ENCODE results near the gene RAI2. TPM values are rescaled to one million over a fixed set of nuclear protein-coding genes. Genes with fewer than 3 reads are reported as not detected.

RAI2 gene
- total RNA-seq, 1 experiment from 2014 or later, result 0.77 TPM

- TF ChIP-seq NFE2L1 (CRISPR knock-in tag; IDR thresholded peaks at IDR 0.05), result no peak
- TF ChIP-seq CTCF (IDR thresholded peaks at IDR 0.05), result peak; percentile 76
- peaks cover 6% of the 10 kb centered on the region for H3K36me3 Mint-ChIP-seq
- POLR2A ChIA-PET, result interaction anchor here (0.6 kb wide), 1 partner anchor 715 kb away, joined by 3 read pairs; no protein-coding TSS in a partner anchor
- peak overlapping the region; percentile 37; the same call in 1 of the 2 replicates for H3K4me3 Mint-ChIP-seq
- CTCF ChIA-PET, result interaction anchor here (0.6 to 2.0 kb wide), 8 partner anchors 9 to 180 kb away, joined by 3 to 11 read pairs (median 3); partner anchors contain the start of gene SCML1
- peaks cover 29% of the 10 kb centered on the region for H3K4me1 Mint-ChIP-seq
- ATAC-seq (peak; percentile 88), DNase-seq (ENCODE audit: low spot score) (peak; percentile 50)
- peaks cover 4% of the 10 kb centered on the region; the same call in 1 of the 2 replicates for H3K27me3 Mint-ChIP-seq (ENCODE audit: low read depth)
- H3K9me3 Mint-ChIP-seq, result peaks cover 7% of the 10 kb centered on the region
- no peak overlapping the region for H3K27ac Mint-ChIP-seq
Measured at GRCh38 chrX:17788439-17788838, 72.7 kb downstream of the RAI2 start.

- POLR2A ChIA-PET, result interaction anchor here (0.6 kb wide), 1 partner anchor 716 kb away, joined by 3 read pairs; no protein-coding TSS in a partner anchor
- Mint-ChIP-seq H3K4me3 (no peak overlapping the region), H3K27me3 (ENCODE audit: low read depth) (peaks cover 4% of the 10 kb centered on the region; the same call in 1 of the 2 replicates), H3K9me3 (peaks cover 7% of the 10 kb centered on the region), H3K4me1 (peaks cover 25% of the 10 kb centered on the region), H3K36me3 (peaks cover 6% of the 10 kb centered on the region), H3K27ac (no peak overlapping the region)
- CTCF ChIA-PET, result interaction anchor here (0.6 to 2.0 kb wide), 7 partner anchors 11 to 853 kb away, joined by 3 to 11 read pairs (median 3); partner anchors contain the start of gene SCML1
- DNase-seq (ENCODE audit: low spot score) (no peak), ATAC-seq (no peak)
- TF ChIP-seq ESRRA (CRISPR knock-in tag; IDR thresholded peaks at IDR 0.05; ENCODE audit: borderline replicate concordance) (no peak), GABPB1 (CRISPR knock-in tag; IDR thresholded peaks at IDR 0.05) (no peak), ATF1 (CRISPR knock-in tag; IDR thresholded peaks at IDR 0.05) (no peak), HMGA2 (CRISPR knock-in tag; IDR thresholded peaks at IDR 0.05) (no peak), KAT7 (CRISPR knock-in tag; IDR thresholded peaks at IDR 0.05; ENCODE audit: borderline replicate concordance) (no peak), ZNF425 (CRISPR knock-in tag; conservative IDR thresholded peaks at IDR 0.05) (no peak), ARID4B (CRISPR knock-in tag; IDR thresholded peaks at IDR 0.05; ENCODE audit: borderline replicate concordance) (no peak), AFF4 (CRISPR knock-in tag; IDR thresholded peaks at IDR 0.05; ENCODE audit: borderline replicate concordance) (no peak), ZNF281 (CRISPR knock-in tag; IDR thresholded peaks at IDR 0.05) (no peak), ZNF532 (CRISPR knock-in tag; IDR thresholded peaks at IDR 0.05; ENCODE audit: borderline replicate concordance) (no peak), TP53 (CRISPR knock-in tag; IDR thresholded peaks at IDR 0.05) (no peak), ZNF138 (CRISPR knock-in tag; conservative IDR thresholded peaks at IDR 0.05) (no peak)
Measured at GRCh38 chrX:17787557-17787956, 73.5 kb downstream of the RAI2 start.
